Esophagus squamous epithelium (tissue), 5 donors: ENCODE measurements around the gene CALHM5. TPM values are rescaled to one million over a fixed set of nuclear protein-coding genes. Genes with fewer than 3 reads are reported as not detected.
A peak's percentile ranks its signal among the peaks of the same experiment; 100 is the strongest.

Source experiments
- DNase-seq: peaks from one replicate; lab custom pipeline; 2025; lab: John Stamatoyannopoulos, UW
- H3K27ac ChIP-seq, 4 donors: fragments of 200-600 bp; sonication (generic); one replicate each; pipeline ENCODE4 v1.5.1; 2016 to 2019; ENCODE audit warnings: mild to moderate bottlenecking in 1 of 4
- H3K27me3 ChIP-seq, 4 donors: fragments of 200-600 bp; sonication (generic); 1 replicate in 3 of 4; 2 replicates in 1 of 4; pipeline versions ENCODE4 v1.5.1 to v1.6.0; 2017 to 2021; ENCODE audit warnings: antibody characterized with exemption in 1 of 4
- H3K36me3 ChIP-seq, 3 donors: fragments of 200-600 bp; sonication (generic); one replicate each; pipeline ENCODE4 v1.5.1; 2016 to 2019
- H3K4me1 ChIP-seq, 3 donors: fragments of 200-600 bp; sonication (generic); one replicate each; pipeline ENCODE4 v1.5.1; 2017 to 2019
- H3K4me3 ChIP-seq, 4 donors: fragments of 200-600 bp; sonication (generic); 1 replicate in 3 of 4; 2 replicates in 1 of 4; pipeline ENCODE4 v1.5.1; 2016 to 2019; ENCODE audit warnings: mild to moderate bottlenecking in 2 of 4, moderate library complexity in 1 of 4
- H3K9me3 ChIP-seq, 3 donors: fragments of 200-600 bp; sonication (generic); one replicate each; pipeline ENCODE4 v1.5.1; 2016 to 2019
- POLR2A ChIP-seq, 4 donors: fragments of 450-650 bp; IDR thresholded peaks; one replicate each; pipeline ENCODE4 v1.6.1; 2017; ENCODE audit warnings: antibody characterized with exemption in 4 of 4, mild to moderate bottlenecking in 4 of 4, moderate library complexity in 3 of 4
- WGBS, 2 donors: methylation state at CpG; one replicate each; pipeline ENCODE4 v1.1.5; 2018; 5-methylcytosine and 5-hydroxymethylcytosine counted together
- intact Hi-C: fragments of 100-400 bp; cut with DNase I; formaldehyde crosslinking; loops from one replicate; pipeline ENCODE4 v1.15.0; 2022
- total RNA-seq, 4 donors: library from RNA; depleted of rRNA; stranded (reverse); fragments of >200 nt; gene quantifications; one replicate each; pipeline ENCODE4 v1.1.0, GENCODE V29; 2016
- TF ChIP-seq, protein P1 (sequence below), 6 experiments: fragments of 450-650 bp in 4 of 6; fragments of 200-600 bp in 2 of 6; sonication (generic) in 2 of 6; IDR thresholded peaks; one replicate each; pipeline ENCODE4 v1.5.1; 2016 to 2019; ENCODE audit warnings: antibody characterized with exemption in 6 of 6, mild to moderate bottlenecking in 4 of 6, moderate library complexity in 4 of 6
- donor health status: DM: yes; HTN: yes; CAD: no.

The CALHM5 gene
- total RNA-seq, 4 donors from 2014 or later: 0.04 to 1.7 (median 0.56) TPM

DNA sequence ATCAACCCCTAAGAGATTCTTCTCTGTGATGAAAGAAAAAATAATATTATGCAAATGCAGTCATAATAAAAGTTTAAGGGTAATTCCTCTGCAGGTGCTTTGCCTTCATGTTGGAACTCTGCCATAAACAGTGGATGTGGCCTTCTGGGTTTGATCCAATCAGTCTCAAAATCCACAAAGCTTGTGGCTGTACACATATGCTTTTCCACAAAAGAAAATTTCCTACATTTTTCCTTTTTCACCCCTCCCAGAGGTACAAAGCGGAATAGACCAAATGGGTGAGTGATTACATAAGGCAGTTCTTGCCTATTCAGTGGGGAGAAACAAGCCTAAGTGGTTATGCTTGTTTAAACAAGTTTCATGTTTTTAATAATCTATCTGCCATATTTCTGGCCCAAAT is 16.7 kb downstream of the CALHM5 start:
- DNase-seq: no peak
- no peaks in the 10 kb centered on the region for H3K27me3 ChIP-seq
- intact Hi-C loops: no loop called here
- 35 to 59% methylated on average over 1 of the region's 1 CpG for WGBS, 2 donors
- peaks cover 0 to 19% (median 0%) of the 10 kb centered on the region in 3 donors for H3K4me1 ChIP-seq
- no peaks in the 10 kb centered on the region for H3K36me3 ChIP-seq
- H3K4me3 ChIP-seq: no peak overlapping the region
- no peak overlapping the region for H3K27ac ChIP-seq
- TF ChIP-seq, protein P1, sequence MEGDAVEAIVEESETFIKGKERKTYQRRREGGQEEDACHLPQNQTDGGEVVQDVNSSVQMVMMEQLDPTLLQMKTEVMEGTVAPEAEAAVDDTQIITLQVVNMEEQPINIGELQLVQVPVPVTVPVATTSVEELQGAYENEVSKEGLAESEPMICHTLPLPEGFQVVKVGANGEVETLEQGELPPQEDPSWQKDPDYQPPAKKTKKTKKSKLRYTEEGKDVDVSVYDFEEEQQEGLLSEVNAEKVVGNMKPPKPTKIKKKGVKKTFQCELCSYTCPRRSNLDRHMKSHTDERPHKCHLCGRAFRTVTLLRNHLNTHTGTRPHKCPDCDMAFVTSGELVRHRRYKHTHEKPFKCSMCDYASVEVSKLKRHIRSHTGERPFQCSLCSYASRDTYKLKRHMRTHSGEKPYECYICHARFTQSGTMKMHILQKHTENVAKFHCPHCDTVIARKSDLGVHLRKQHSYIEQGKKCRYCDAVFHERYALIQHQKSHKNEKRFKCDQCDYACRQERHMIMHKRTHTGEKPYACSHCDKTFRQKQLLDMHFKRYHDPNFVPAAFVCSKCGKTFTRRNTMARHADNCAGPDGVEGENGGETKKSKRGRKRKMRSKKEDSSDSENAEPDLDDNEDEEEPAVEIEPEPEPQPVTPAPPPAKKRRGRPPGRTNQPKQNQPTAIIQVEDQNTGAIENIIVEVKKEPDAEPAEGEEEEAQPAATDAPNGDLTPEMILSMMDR (IDR thresholded peaks at IDR 0.05): peak in 1 of 6 experiments; percentile 4
- no peak for TF ChIP-seq POLR2A (IDR thresholded peaks at IDR 0.05)
- H3K9me3 ChIP-seq: no peaks in the 10 kb centered on the region

DNA sequence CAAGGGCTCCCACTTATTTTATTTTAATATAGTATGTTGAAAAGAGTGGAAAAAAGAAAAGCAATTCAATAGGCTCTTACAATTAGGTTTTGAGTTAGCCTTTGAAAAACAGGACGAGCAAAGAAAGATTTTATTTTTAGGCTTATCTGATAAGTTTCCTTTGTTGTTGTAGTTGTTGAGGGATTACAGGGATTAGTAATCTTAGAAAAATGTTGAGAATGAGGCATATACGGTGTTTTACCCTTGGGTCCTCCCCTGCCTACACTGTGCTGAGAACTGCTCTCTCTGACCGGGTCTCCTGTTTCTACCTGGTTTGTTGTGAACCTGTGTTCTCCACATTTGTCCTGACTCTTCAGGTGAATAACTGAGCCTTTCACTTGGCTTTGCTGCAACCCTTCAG is 17.3 kb downstream of the CALHM5 start:
- 40 to 44% methylated on average over 3 of the region's 3 CpGs for WGBS, 2 donors
- H3K27me3 ChIP-seq: no peaks in the 10 kb centered on the region
- intact Hi-C loops: no loop called here

DNA sequence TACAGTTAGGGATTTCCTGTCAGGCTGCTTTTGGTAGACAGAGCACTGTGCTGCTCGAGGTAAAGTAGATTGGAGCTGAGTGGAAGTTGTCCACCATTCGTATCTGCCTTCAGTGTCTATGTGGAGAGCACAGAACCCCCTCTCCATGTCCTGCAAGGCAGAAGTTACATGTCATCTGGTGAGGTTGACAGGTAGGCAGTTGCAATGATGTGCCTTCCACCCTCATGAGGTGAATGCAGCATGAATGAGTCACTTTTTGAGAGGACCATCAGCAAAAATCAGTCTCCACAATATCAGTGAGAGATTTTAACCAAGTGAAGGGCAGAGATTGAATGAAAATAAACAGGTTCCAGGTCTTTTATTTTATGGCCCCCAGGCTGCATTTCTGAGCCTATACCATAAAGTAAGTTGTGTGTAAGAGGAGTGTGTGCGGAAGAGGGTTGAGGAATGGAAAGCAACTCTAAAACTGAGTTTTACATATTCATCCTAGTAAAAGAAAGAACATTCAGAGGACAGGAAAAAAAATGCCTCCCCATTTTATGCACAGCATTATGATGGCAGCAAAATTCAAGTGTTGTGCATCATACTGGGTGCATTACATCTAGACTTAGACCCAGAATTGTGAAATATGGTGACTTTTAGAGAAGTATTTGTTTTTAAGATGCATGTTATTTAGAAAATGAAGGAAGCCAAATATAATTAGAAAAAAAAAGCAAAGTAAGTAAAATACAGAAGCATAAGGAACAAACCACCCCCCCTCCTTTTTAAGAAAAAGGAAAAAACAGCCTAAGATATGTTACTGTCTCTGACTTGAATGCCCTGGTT is 18.2 kb downstream of the CALHM5 start:
- intact Hi-C loops: loop anchor here (10.0 kb wide), 1 partner anchor 245 kb away; no protein-coding TSS in a partner anchor
- Histone ChIP-seq H3K27me3 (no peaks in the 10 kb centered on the region), H3K4me1 (peaks cover 0 to 19% (median 0%) of the 10 kb centered on the region in 3 donors), H3K4me3 (no peak overlapping the region), H3K9me3 (no peaks in the 10 kb centered on the region), H3K27ac (no peak overlapping the region), H3K36me3 (no peaks in the 10 kb centered on the region)
- WGBS, 2 donors: 70 to 89% methylated on average over 3 of the region's 3 CpGs
- TF ChIP-seq, protein P1 (IDR thresholded peaks at IDR 0.05): no peak
- TF ChIP-seq POLR2A (IDR thresholded peaks at IDR 0.05): no peak
- no peak for DNase-seq

More for the DNA sequence above, 17.3 kb downstream of the CALHM5 start:
- TF ChIP-seq POLR2A (IDR thresholded peaks at IDR 0.05): no peak
- TF ChIP-seq, protein P1 (IDR thresholded peaks at IDR 0.05): no peak
- Histone ChIP-seq H3K27ac (no peak overlapping the region), H3K36me3 (no peaks in the 10 kb centered on the region), H3K9me3 (no peaks in the 10 kb centered on the region), H3K4me1 (peaks cover 0 to 19% (median 0%) of the 10 kb centered on the region in 3 donors), H3K4me3 (no peak overlapping the region)
- DNase-seq: no peak

DNA sequence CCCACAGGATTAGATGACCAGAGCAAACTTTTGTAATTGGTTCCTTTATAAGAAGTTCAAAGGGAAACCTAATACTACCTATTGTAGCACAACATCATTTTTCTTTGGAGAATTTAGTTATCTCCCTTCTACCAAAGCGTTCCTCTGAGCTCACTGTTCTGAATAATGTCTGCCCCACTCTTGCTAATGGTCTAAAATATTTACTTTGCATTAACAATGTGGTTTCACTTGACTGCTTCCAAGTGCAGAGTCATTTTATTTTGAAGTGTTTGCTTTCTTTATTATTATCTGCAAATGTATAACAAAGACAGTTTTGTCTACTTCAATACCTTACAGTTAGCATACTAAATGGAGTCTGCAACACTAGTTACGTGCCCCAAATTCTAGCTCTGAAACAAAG is 19.0 kb downstream of the CALHM5 start:
- Histone ChIP-seq H3K27ac (no peak overlapping the region), H3K9me3 (no peaks in the 10 kb centered on the region), H3K4me1 (peaks cover 0 to 19% (median 0%) of the 10 kb centered on the region in 3 donors), H3K27me3 (no peaks in the 10 kb centered on the region), H3K36me3 (no peaks in the 10 kb centered on the region), H3K4me3 (no peak overlapping the region)
- DNase-seq: no peak
- TF ChIP-seq POLR2A (IDR thresholded peaks at IDR 0.05): no peak
- TF ChIP-seq, protein P1 (IDR thresholded peaks at IDR 0.05): no peak
- intact Hi-C loops: loop anchor here (10.0 kb wide), 1 partner anchor 246 kb away; no protein-coding TSS in a partner anchor
- WGBS, 2 donors: 68 to 72% methylated on average over 2 of the region's 2 CpGs
